OCI-LY3 (cell line): ENCODE data around the gene VSNL1.

ENCODE experiments used
- H2AFZ ChIP-seq: fragments of 200-600, 300-600 bp; shearing (Covaris generic); 2 replicates; pipeline ENCODE4 v1.6.0; 2014; ENCODE audit warnings: antibody characterized with exemption, low read depth, low read length
- H3K27ac ChIP-seq: fragments of 200-600, 300-600 bp; sonication (generic); 2 replicates; pipeline ENCODE4 v1.5.1; 2014; ENCODE audit warnings: mild to moderate bottlenecking, low read length, moderate library complexity, mixed read lengths
- H3K27me3 ChIP-seq: fragments of 200-600, 300-600 bp; sonication (generic); 2 replicates; pipeline ENCODE4 v1.6.1; 2014; ENCODE audit warnings: low read depth, low read length, mixed read lengths
- H3K36me3 ChIP-seq: fragments of 200-600, 300-600 bp; sonication (generic); replicated peaks from 2 replicates; pipeline ENCODE3; 2014; ENCODE audit warnings: low read depth, low read length, mixed read lengths
- H3K4me1 ChIP-seq: fragments of 300-600, 200-600 bp; sonication (generic); 2 replicates; pipeline ENCODE4 v1.6.1; 2014; ENCODE audit warnings: low read length, mixed read lengths
- H3K4me2 ChIP-seq: fragments of 200-600, 300-600 bp; sonication (generic); 2 replicates; pipeline ENCODE4 v1.6.1; 2014; ENCODE audit warnings: low read length, mixed read lengths
- H3K4me3 ChIP-seq: fragments of 300-600, 200-600 bp; sonication (generic); 2 replicates; pipeline ENCODE4 v1.5.1; 2014; ENCODE audit warnings: antibody characterized with exemption, mild to moderate bottlenecking, low read length, moderate library complexity
- H3K79me2 ChIP-seq: fragments of 300-600, 200-600 bp; shearing (Covaris generic); 2 replicates; pipeline ENCODE4 v1.6.1; 2014; ENCODE audit warnings: mild to moderate bottlenecking, low read length, mixed read lengths
- H3K9ac ChIP-seq: fragments of 300-600, 200-600 bp; shearing (Covaris generic); 2 replicates; pipeline ENCODE4 v1.6.0; 2014; ENCODE audit warnings: mild to moderate bottlenecking, low read length, moderate library complexity
- H3K9me3 ChIP-seq: fragments of 200-600, 300-600 bp; shearing (Covaris generic); 2 replicates; pipeline ENCODE4 v1.6.1; 2014; ENCODE audit warnings: low read length, mixed read lengths; ENCODE audit not compliant: insufficient read depth
- H4K20me1 ChIP-seq: fragments of 200-600, 300-600 bp; sonication (generic); 2 replicates; pipeline ENCODE4 v1.6.1; 2016; ENCODE audit warnings: low read length, mixed read lengths; ENCODE audit not compliant: insufficient read depth
- EZH2phosphoT487 ChIP-seq: fragments of 200-600 bp; shearing (Covaris generic); IDR thresholded peaks from 2 replicates; pipeline ENCODE4 v1.6.1; 2018; ENCODE audit warnings: antibody characterized with exemption, mixed run types, low read depth
- TF ChIP-seq, protein P1 (sequence below): fragments of 200-600, 300-600 bp; sonication (generic); IDR thresholded peaks from 2 replicates; pipeline ENCODE4 v1.5.1; 2014; ENCODE audit warnings: antibody characterized with exemption, low read length, low read depth

Gene VSNL1

DNA sequence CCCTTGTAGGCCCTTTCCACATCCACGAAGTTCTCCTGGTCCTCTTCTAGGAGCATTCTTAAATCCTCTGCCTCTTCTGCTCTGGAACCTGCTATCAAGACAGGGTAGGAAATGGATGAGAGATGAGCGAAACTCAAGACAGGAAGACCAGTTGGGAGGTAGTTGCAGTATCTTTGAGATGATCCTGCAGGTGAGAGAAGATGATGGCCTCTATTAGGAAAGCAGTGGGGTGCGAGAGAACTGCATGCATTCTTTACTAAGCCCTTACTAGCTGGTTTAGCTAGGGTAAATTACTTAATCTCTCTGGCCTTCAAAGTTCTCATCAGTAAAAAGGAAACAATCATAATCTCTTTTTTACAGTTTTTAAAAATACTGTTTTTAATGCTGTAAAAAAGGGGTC, 47.0 kb downstream of the VSNL1 start:
- Histone ChIP-seq H3K9me3 (no peaks in the 10 kb centered on the region), H3K27ac (no peak overlapping the region), H2AFZ (no peak overlapping the region), H3K4me2 (no peak overlapping the region), H3K4me1 (peaks cover 20% of the 10 kb centered on the region), H3K36me3 (no peaks in the 10 kb centered on the region), H3K9ac (no peak overlapping the region), H3K27me3 (no peaks in the 10 kb centered on the region), H3K79me2 (no peaks in the 10 kb centered on the region), H3K4me3 (no peak overlapping the region), H4K20me1 (no peaks in the 10 kb centered on the region)
- TF ChIP-seq EZH2phosphoT487 = no peak
- TF ChIP-seq, protein P1, sequence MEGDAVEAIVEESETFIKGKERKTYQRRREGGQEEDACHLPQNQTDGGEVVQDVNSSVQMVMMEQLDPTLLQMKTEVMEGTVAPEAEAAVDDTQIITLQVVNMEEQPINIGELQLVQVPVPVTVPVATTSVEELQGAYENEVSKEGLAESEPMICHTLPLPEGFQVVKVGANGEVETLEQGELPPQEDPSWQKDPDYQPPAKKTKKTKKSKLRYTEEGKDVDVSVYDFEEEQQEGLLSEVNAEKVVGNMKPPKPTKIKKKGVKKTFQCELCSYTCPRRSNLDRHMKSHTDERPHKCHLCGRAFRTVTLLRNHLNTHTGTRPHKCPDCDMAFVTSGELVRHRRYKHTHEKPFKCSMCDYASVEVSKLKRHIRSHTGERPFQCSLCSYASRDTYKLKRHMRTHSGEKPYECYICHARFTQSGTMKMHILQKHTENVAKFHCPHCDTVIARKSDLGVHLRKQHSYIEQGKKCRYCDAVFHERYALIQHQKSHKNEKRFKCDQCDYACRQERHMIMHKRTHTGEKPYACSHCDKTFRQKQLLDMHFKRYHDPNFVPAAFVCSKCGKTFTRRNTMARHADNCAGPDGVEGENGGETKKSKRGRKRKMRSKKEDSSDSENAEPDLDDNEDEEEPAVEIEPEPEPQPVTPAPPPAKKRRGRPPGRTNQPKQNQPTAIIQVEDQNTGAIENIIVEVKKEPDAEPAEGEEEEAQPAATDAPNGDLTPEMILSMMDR = no peak

DNA sequence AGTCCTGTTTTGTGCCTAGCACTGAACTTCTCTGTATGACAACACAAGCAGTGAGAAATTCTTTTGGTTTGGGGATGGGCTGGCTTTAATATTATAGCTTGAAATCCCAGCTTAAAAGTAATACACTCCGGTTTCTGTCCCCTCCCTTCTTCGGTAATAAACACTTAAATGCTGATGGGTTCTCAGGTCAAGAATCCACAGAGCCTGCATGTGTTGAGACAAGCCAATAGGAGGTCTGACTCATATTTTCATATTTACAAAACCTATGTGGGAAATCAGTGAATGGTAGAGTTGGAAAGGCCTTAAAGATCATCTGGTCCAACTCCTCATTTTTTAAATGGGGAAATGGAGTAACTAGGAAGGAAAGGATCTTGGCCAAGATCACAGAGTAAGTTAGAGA, 47.5 kb downstream of the VSNL1 start:
- no peaks in the 10 kb centered on the region for H4K20me1 ChIP-seq
- H3K9ac ChIP-seq = no peak overlapping the region
- H3K36me3 ChIP-seq = no peaks in the 10 kb centered on the region
- no peaks in the 10 kb centered on the region for H3K27me3 ChIP-seq
- H3K4me1 ChIP-seq = peaks cover 20% of the 10 kb centered on the region
- no peak overlapping the region for H2AFZ ChIP-seq
- H3K27ac ChIP-seq = no peak overlapping the region
- no peaks in the 10 kb centered on the region for H3K9me3 ChIP-seq
- no peak overlapping the region for H3K4me2 ChIP-seq
- TF ChIP-seq EZH2phosphoT487 = no peak
- TF ChIP-seq, protein P1 = no peak
- H3K4me3 ChIP-seq = no peak overlapping the region
- H3K79me2 ChIP-seq = no peaks in the 10 kb centered on the region

DNA sequence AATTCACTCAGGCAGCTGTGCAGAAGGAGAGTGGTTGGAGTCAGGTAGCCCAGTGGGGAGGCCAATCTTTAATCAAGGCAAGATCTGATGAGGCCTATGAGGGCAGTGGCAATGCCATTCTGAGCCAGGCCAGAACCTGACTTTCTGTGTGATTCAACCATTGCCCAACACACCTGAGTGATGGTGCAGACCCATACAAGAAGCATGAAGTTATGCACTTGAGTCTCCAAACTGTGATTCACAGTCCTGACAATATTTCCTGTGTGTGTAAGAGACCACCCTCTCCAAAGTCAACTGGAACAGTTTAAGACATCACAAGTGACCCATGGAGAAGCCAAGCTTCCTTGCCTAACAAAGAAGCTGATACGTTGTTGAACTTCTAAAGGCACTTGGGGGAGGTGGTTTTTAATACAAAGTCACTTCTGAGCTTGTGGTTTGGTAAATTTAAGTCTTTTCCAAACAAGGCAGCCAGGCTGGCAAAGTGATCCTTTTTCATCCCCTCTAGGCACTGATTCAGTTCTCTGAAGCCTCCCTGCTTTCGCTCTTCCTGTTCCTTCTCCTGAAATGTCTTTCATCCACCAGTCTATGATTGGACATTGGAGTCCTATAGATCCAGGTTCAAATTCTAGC, 49.0 kb downstream of the VSNL1 start:
- no peak overlapping the region for H3K4me3 ChIP-seq
- H3K9ac ChIP-seq = no peak overlapping the region
- H3K79me2 ChIP-seq = no peaks in the 10 kb centered on the region

DNA sequence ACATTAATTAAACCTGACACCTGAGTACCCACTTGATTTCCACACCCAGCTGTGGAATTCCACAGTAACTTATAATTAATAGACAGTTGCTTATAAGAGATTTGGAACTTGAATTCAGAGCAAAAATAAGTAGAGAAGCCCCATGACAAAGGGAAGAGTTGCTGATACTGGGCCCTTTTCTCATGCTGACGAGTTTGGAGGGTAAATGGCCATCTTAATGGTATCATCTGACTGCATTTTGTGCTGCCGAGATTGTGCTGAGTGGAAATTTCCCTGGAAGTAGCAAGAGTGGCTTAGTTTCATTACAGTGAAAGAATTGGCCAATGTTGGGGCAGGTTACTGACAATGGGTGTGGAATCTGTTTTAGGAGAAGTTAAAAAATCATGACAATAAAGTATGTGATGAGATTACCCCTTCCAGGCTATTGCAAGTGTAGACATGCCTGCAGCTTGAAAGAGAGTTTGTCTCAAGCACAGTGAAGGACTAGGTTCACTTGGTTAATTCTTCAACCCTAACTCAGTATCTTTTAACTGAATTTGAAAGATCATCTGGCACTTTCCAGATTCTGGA, 49.9 kb downstream of the VSNL1 start:
- Histone ChIP-seq H3K36me3 (no peaks in the 10 kb centered on the region), H2AFZ (peak overlapping the region; percentile 62; the same call in 1 of the 2 replicates), H3K4me3 (no peak overlapping the region), H4K20me1 (no peaks in the 10 kb centered on the region), H3K4me1 (peaks cover 1% of the 10 kb centered on the region), H3K27me3 (no peaks in the 10 kb centered on the region), H3K4me2 (no peak overlapping the region), H3K9me3 (no peaks in the 10 kb centered on the region), H3K79me2 (no peaks in the 10 kb centered on the region), H3K27ac (no peak overlapping the region), H3K9ac (no peak overlapping the region)
- no peak for TF ChIP-seq EZH2phosphoT487

More for the DNA sequence above, 49.0 kb downstream of the VSNL1 start:
- Histone ChIP-seq H3K4me2 (no peak overlapping the region), H3K36me3 (no peaks in the 10 kb centered on the region), H3K9me3 (no peaks in the 10 kb centered on the region), H4K20me1 (no peaks in the 10 kb centered on the region), H3K4me1 (peaks cover 10% of the 10 kb centered on the region), H2AFZ (no peak overlapping the region), H3K27me3 (no peaks in the 10 kb centered on the region), H3K27ac (no peak overlapping the region)
- TF ChIP-seq, protein P1 = no peak
- TF ChIP-seq EZH2phosphoT487 = no peak
